ENCODE data around the gene NARS2.
"Not testable (repeated sequence)": the region's sequence is repeated elsewhere in the genome, so short reads cannot be mapped to it uniquely, and the experiment has no call there.

Gene NARS2

DNA sequence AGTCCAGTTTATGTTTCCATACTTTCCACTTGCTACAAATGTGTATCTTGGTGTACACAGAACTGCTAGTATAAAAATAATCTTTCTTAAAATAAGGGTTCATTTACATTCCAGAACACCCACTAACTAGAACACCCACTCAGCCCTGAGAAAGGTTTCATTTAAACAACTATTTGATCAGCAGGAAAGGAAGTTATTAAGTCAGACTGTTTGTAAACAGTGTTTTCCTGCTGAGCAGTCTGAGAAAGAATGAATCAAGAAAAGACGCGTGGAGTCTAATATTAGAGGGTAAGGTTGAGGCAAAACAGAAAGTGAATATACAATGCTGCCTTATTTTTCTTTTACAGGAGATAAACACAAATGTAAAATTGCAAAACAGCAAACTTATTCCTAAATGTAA is 32.7 kb downstream of the NARS2 start:
- DNase-seq (ENCODE audit: low read depth in 2 of 2) = no peak

- DNase-seq (ENCODE audit: low read depth in 2 of 2) = no peak
Measured at GRCh38 chr11:78541537-78541936, 33.1 kb downstream of the NARS2 start.

DNA sequence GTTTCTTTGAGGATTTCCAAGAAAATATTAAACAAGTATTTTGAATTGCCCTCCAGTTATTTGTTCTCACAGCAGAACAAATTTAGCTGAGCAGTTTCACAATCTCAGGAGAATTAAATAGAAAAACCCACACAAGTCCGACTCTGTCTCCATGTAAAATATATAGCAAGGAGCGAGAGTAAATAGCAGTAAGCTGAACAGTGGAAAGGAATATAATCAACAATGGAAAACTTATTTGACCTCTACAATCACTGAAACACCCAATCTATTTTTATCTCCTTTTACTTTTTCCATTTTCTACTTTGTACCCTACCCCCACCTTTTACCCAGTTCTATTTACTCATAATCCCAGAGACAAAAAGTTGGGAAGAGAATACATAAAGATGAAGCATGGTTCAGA is 34.4 kb downstream of the NARS2 start:
- no peak for DNase-seq (ENCODE audit: low read depth in 2 of 2)

- DNase-seq (ENCODE audit: low read depth in 2 of 2) = no peak
Measured at GRCh38 chr11:78539506-78539905, 35.2 kb downstream of the NARS2 start.

DNA sequence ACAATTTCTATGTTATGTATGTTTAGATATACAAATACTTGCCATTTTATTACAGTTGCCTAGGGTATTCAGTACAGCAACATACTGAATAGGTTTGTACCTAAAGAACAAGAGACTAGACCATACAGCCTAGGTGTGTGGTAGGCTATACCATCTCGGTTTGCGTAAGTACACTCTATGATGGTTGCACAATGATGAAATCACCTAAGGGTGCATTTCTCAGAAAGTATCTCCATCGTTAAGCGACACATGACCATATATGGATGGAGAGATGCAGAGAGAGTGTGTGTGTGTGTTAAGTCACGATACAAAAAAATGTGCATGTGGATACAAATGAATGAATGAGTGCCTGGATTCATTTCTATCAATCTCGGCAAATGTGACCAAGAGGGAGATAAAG is 37.7 kb downstream of the NARS2 start:
- DNase-seq (ENCODE audit: low read depth in 2 of 2) = no peak

DNA sequence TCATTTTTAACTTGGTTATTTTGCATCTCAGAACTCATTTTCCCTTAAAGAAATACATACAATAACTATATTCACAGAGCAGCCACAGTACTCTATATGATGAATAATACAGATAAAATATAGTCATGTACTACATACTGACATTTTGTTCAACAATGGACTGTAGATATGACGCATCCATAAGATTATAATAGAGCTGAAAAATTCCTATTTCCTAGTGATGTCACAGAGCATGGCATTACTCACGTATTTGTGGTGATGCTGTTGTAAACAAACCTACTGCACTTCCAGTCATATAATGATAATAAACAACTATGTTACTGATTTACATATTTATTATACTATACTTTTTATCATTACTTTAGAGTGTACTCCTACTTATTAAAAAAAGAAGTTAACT is 38.7 kb downstream of the NARS2 start:
- no peak for DNase-seq (ENCODE audit: low read depth in 2 of 2)

DNA sequence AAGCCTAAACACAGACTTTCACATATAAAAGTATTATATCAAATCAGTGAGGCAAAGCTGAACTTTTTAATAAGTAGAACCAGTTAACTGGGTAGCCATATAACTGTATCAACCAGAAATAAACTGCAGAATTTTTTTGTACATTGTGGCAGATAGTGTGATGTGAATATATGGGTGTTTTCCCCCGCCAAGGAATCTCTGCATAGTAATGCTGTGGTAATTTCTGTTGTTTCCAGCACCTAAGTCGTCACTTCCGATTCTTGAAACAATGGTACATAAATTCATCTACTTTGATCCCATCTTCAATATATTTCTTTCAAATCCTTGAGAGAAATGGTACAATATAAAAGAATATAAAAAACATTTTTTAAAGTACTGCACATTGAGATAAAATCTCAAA is 39.6 kb downstream of the NARS2 start:
- no peak for DNase-seq (ENCODE audit: low read depth in 2 of 2)

- no peak for DNase-seq (ENCODE audit: low read depth in 2 of 2)
Measured at GRCh38 chr11:78533399-78533798, 41.3 kb downstream of the NARS2 start.

GRCh38 chr11:78532991-78533390 is 41.7 kb downstream of the NARS2 start:
- no peak for DNase-seq (ENCODE audit: low read depth in 2 of 2)

- DNase-seq (ENCODE audit: low read depth in 2 of 2) = no peak
Measured at GRCh38 chr11:78526497-78527146, 48.0 kb downstream of the NARS2 start.

DNA sequence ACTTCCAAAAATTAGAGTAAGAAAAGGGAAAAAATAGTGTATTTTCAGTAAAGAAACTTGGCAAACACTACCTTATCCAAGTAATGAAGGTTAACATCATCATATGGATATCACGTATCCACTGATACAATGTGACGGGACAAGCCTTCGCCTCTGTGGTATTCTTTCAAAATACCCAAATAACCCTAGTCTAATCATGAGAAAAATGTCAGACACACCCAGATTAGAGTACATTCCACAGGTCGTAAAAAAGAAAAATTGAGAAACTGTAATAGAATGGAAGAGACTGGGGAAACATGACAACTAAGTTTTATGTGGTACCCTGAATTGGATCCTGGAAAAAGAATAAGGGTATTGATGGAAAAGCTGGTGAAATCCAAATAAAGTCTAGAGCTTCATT is 48.9 kb downstream of the NARS2 start:
- DNase-seq (ENCODE audit: low read depth in 2 of 2) = no peak

DNA sequence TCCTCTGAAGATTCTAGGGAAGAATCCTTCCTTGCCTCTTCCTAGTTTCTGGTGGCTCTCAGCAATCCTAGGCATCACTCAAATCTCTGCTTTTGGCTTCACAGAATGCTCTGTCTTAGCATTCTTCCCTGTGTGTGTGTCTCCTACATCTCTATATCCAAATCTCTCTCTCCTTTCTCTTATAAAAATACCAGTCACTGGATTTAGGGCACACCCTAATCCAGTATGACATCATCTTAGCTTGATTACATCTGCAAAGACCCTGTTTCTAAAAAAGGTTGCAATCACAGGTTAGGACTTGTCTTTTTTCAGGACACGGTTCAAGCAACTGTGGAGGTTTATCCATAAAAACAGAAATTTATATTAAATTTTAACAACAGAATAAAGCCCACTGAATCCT is 54.4 kb downstream of the NARS2 start:
- DNase-seq (ENCODE audit: low read depth in 2 of 2) = no peak

DNA sequence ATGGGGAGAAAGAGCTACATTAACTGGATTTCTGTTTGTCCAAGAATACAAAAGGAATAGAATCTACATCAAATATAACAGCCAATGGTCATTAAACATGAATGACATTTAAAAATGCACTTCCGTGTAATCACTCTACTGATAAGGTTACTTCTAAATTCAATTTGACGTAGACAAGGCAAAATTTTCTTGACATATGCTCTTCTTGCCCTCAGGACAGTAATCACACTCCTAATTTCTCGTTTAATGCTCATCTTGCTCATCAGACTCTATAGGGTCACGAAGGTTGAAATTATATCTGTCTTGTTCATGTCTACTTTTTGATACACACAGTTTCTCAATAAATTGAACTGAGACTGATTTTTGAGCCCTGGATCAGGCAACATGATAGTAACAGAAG is 58.4 kb downstream of the NARS2 start:
- no peak for DNase-seq (ENCODE audit: low read depth in 2 of 2)

GRCh38 chr11:78514922-78515502 is 59.7 kb downstream of the NARS2 start:
- DNase-seq (ENCODE audit: low read depth in 2 of 2) = no peak

DNA sequence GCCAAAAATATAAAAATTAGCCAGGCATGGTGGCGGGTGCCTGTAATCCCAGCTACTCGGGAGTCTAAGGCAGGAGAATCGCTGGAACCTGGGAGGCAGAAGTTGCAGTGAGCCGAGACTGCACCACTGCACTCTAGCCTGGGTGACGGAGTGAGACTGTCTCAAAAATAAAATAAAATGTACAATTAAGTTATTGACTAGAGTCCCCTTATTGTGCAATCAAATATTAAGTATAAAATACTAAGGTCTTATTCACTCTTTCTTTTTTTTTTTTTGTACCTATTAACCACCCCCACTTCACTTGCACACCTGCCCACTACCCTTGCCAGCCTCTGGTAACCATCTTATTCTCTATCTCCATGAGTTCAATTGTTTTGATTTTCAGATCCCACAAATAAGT is 61.6 kb downstream of the NARS2 start:
- DNase-seq (ENCODE audit: low read depth in 2 of 2) = not testable (repeated sequence)

GRCh38 chr11:78510597-78510996 is 64.1 kb downstream of the NARS2 start:
- DNase-seq (ENCODE audit: low read depth in 2 of 2) = no peak

GRCh38 chr11:78510025-78510596 is 64.6 kb downstream of the NARS2 start:
- no peak for DNase-seq (ENCODE audit: low read depth in 2 of 2)

DNA sequence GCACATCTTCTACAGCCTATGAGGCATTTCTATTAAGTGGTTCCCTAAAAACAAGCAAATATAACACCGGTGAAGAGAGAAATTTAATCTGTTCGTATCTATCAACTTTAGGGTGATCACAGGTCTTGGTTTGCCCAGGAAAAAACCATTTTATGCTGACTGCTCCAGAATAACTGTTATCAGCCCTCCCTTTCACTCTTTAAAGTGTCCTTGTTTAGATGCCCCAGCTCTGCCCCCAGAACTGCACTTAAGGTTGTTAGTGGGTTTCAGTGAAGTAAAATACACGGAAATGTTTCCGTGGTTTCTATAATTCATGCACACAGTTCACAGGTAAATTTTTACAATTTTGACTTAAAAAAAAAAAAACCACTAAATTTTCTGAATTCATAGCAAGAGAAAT is 70.0 kb downstream of the NARS2 start:
- no peak for DNase-seq (ENCODE audit: low read depth in 2 of 2)

DNA sequence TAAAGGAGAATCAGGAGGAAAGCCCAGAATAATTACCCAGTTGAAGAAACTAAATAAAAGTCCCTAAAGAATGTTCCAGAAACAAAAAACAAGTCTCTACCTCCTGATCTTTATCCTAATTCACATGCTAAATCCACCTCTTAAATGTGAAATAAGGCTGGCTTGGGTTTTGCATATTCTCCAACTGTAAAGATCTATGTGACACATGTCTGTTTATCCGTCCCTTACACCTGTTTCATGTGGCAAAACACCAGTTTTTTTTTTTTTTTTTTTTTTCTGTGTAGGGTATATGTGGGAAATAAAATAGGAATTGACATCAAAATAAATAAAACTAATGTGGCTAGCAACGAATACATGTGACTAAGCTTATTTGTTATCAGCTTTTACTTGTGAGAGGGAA is 70.5 kb downstream of the NARS2 start:
- DNase-seq (ENCODE audit: low read depth in 2 of 2) = no peak

- DNase-seq (ENCODE audit: low read depth in 2 of 2) = no peak
Measured at GRCh38 chr11:78499971-78500370, 74.7 kb downstream of the NARS2 start.

GRCh38 chr11:78497293-78497692 is 77.4 kb downstream of the NARS2 start:
- no peak for DNase-seq (ENCODE audit: low read depth in 2 of 2)

DNA sequence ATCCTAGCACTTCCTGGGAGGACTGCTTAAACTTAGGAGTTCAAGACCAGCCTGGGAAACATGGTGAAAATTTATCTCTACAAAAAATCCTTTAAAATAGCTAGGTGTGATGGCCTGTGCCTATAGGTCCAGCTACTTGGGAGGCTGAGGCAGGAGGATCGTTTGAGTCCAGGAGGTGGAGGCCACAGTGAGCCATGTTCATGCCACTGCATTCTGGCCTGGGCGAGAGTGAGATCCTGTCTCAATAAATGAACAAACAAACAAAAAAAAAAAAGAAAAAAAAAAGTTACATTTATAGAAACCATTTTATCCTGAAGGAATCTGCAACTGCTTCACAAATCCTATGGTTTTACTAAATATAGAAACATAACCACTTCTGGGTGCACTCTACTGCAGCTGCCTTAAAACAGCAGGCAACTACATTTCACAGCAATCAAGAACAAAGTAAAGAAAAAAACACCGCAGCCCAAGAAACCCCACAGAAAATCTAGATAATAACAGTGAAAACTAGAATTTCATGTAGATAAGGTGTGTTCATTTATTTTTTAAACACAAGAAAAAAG is 81.2 kb downstream of the NARS2 start:
- no peak for DNase-seq (ENCODE audit: low read depth in 2 of 2)

- DNase-seq (ENCODE audit: low read depth in 2 of 2) = no peak
Measured at GRCh38 chr11:78492973-78493372, 81.7 kb downstream of the NARS2 start.
